Activated naive CD8-positive, alpha-beta T cell treated with anti-CD3 and anti-CD28 coated beads, Interleukin-2, amount 10 ng/mL, durations not matched to agents 7 days and 5 days (primary cell): ENCODE measurements around the gene CCDC8. TPM values are rescaled to one million over a fixed set of nuclear protein-coding genes. Genes with fewer than 3 reads are reported as not detected.
"Not testable (repeated sequence)": the region's sequence is repeated elsewhere in the genome, so short reads cannot be mapped to it uniquely, and the experiment has no call there.

Experiments used
- ATAC-seq: fragments of 150-1000 bp; cut with Tn5 transposase; one replicate; pipeline ENCODE4 v1.10.0; 2021; ENCODE audit warnings: low read depth, moderate library complexity
- POLR2A ChIA-PET: fragments of 350-600 bp; sonication (Branson Sonifier 250); formaldehyde crosslinking; loops from one replicate; lab custom pipeline; 2021; ENCODE audit warnings: antibody characterized with exemption; lab: Charles Lee
- DNase-seq: peaks from one replicate; pipeline ENCODE4 v3.0.0; 2021
- H3K27ac Mint-ChIP-seq: one replicate; pipeline ENCODE4 v1.8.0; 2022; ENCODE audit warnings: mild to moderate bottlenecking, mixed read lengths
- H3K27me3 Mint-ChIP-seq: one replicate; pipeline ENCODE4 v1.8.0; 2022; ENCODE audit warnings: mild to moderate bottlenecking, moderate library complexity, mixed read lengths
- H3K36me3 Mint-ChIP-seq: one replicate; pipeline ENCODE4 v1.8.0; 2021; ENCODE audit warnings: mild to moderate bottlenecking, mixed read lengths
- H3K4me1 Mint-ChIP-seq: one replicate; pipeline ENCODE4 v1.8.0; 2021; ENCODE audit warnings: mixed read lengths
- H3K4me3 Mint-ChIP-seq: one replicate; pipeline ENCODE4 v1.8.0; 2022; ENCODE audit warnings: mild to moderate bottlenecking, moderate library complexity, mixed read lengths
- H3K9me3 Mint-ChIP-seq: one replicate; pipeline ENCODE4 v1.8.0; 2021; ENCODE audit warnings: mixed read lengths
- total RNA-seq, 2 experiments: library from RNA; stranded (reverse); gene quantifications; one replicate each; pipeline ENCODE4 v1.2.3, GENCODE V29; 2021

Gene CCDC8
- total RNA-seq, 2 experiments from 2014 or later: not detected

- DNase-seq: no peak
- Mint-ChIP-seq H3K36me3 (no peaks in the 10 kb centered on the region), H3K4me3 (no peak overlapping the region), H3K4me1 (peaks cover 4% of the 10 kb centered on the region), H3K27ac (no peak overlapping the region), H3K27me3 (peaks cover 14% of the 10 kb centered on the region), H3K9me3 (peaks cover 3% of the 10 kb centered on the region)
- POLR2A ChIA-PET: no interaction called here
- ATAC-seq: no peak
Observed at GRCh38 chr19:46447006-46447405, 33.6 kb upstream of the CCDC8 start.

- POLR2A ChIA-PET: no interaction called here
- Mint-ChIP-seq H3K27ac (no peak overlapping the region), H3K27me3 (peaks cover 11% of the 10 kb centered on the region), H3K36me3 (no peaks in the 10 kb centered on the region), H3K4me1 (peaks cover 4% of the 10 kb centered on the region), H3K9me3 (peaks cover 3% of the 10 kb centered on the region), H3K4me3 (no peak overlapping the region)
- DNase-seq (no peak), ATAC-seq (no peak)
Observed at GRCh38 chr19:46446021-46446420, 32.7 kb upstream of the CCDC8 start.

GRCh38 chr19:46442808-46443450 is 29.6 kb upstream of the CCDC8 start:
- H3K27ac Mint-ChIP-seq: no peak overlapping the region
- H3K4me1 Mint-ChIP-seq: peaks cover 4% of the 10 kb centered on the region

GRCh38 chr19:46441866-46442265 is 28.5 kb upstream of the CCDC8 start:
- Mint-ChIP-seq H3K36me3 (no peaks in the 10 kb centered on the region), H3K9me3 (no peaks in the 10 kb centered on the region), H3K27ac (no peak overlapping the region), H3K4me1 (peaks cover 4% of the 10 kb centered on the region), H3K4me3 (no peak overlapping the region), H3K27me3 (peaks cover 8% of the 10 kb centered on the region)
- ATAC-seq (no peak), DNase-seq (no peak)
- POLR2A ChIA-PET: no interaction called here

More at GRCh38 chr19:46442808-46443450, 29.6 kb upstream of the CCDC8 start:
- no peak for DNase-seq
- ATAC-seq: no peak
- H3K36me3 Mint-ChIP-seq: no peaks in the 10 kb centered on the region
- POLR2A ChIA-PET: no interaction called here
- no peak overlapping the region for H3K4me3 Mint-ChIP-seq
- H3K9me3 Mint-ChIP-seq: no peaks in the 10 kb centered on the region
- H3K27me3 Mint-ChIP-seq: peaks cover 11% of the 10 kb centered on the region

GRCh38 chr19:46435689-46436088 is 22.3 kb upstream of the CCDC8 start:
- H3K27ac Mint-ChIP-seq, POLR2A ChIA-PET, H3K4me1 Mint-ChIP-seq: not testable (repeated sequence)

GRCh38 chr19:46435009-46435408 is 21.6 kb upstream of the CCDC8 start:
- no peaks in the 10 kb centered on the region for H3K36me3 Mint-ChIP-seq
- ATAC-seq (no peak), DNase-seq (no peak)
- POLR2A ChIA-PET: no interaction called here
- H3K4me1 Mint-ChIP-seq: peaks cover under 1% of the 10 kb centered on the region
- H3K27ac Mint-ChIP-seq: no peak overlapping the region
- H3K9me3 Mint-ChIP-seq: no peaks in the 10 kb centered on the region
- no peak overlapping the region for H3K4me3 Mint-ChIP-seq
- H3K27me3 Mint-ChIP-seq: peaks cover 24% of the 10 kb centered on the region

More at GRCh38 chr19:46435689-46436088, 22.3 kb upstream of the CCDC8 start:
- peaks cover 18% of the 10 kb centered on the region for H3K27me3 Mint-ChIP-seq
- not testable (repeated sequence) for H3K9me3 Mint-ChIP-seq, H3K4me3 Mint-ChIP-seq, H3K36me3 Mint-ChIP-seq, DNase-seq, ATAC-seq

GRCh38 chr19:46433470-46433869 is 20.1 kb upstream of the CCDC8 start:
- ATAC-seq, H3K4me3 Mint-ChIP-seq, H3K27ac Mint-ChIP-seq, POLR2A ChIA-PET, H3K9me3 Mint-ChIP-seq, DNase-seq, H3K36me3 Mint-ChIP-seq: not testable (repeated sequence)
- Mint-ChIP-seq H3K4me1 (peaks cover 12% of the 10 kb centered on the region), H3K27me3 (peaks cover 38% of the 10 kb centered on the region)

- peaks cover 55% of the 10 kb centered on the region for H3K27me3 Mint-ChIP-seq
- ATAC-seq: no peak
- H3K4me1 Mint-ChIP-seq: peaks cover 23% of the 10 kb centered on the region
- no peaks in the 10 kb centered on the region for H3K36me3 Mint-ChIP-seq
- DNase-seq: no peak
- H3K4me3 Mint-ChIP-seq: no peak overlapping the region
- no peak overlapping the region for H3K27ac Mint-ChIP-seq
- no peaks in the 10 kb centered on the region for H3K9me3 Mint-ChIP-seq
- POLR2A ChIA-PET: no interaction called here
Observed at GRCh38 chr19:46431824-46432223, 18.5 kb upstream of the CCDC8 start.

GRCh38 chr19:46429999-46430398 is 16.6 kb upstream of the CCDC8 start:
- Mint-ChIP-seq H3K27ac (no peak overlapping the region), H3K4me1 (peaks cover 27% of the 10 kb centered on the region), H3K27me3 (peaks cover 73% of the 10 kb centered on the region), H3K4me3 (no peak overlapping the region), H3K9me3 (no peaks in the 10 kb centered on the region), H3K36me3 (no peaks in the 10 kb centered on the region)
- ATAC-seq (no peak), DNase-seq (no peak)
- POLR2A ChIA-PET: no interaction called here

GRCh38 chr19:46428239-46429135 is 15.1 kb upstream of the CCDC8 start, which contains the start of gene PNMA8C:
Gene PNMA8C, minus strand, starts transcription at chr19:46428936. Its CDS starts 577 bp downstream, at chr19:46428359.
- POLR2A ChIA-PET: no interaction called here
- H3K9me3 Mint-ChIP-seq: no peaks in the 10 kb centered on the region
- DNase-seq: peak; percentile 78
- peak; percentile 82 for ATAC-seq
- H3K27ac Mint-ChIP-seq: peak within 1 kb of the TSS; percentile 10
- no peaks in the 10 kb centered on the region for H3K36me3 Mint-ChIP-seq
- peak within 1 kb of the TSS; percentile 85 for H3K4me3 Mint-ChIP-seq
- peaks cover 79% of the 10 kb centered on the region for H3K27me3 Mint-ChIP-seq
- peaks cover 27% of the 10 kb centered on the region for H3K4me1 Mint-ChIP-seq

GRCh38 chr19:46427518-46428045 is 14.2 kb upstream of the CCDC8 start:
- POLR2A ChIA-PET: no interaction called here
- H3K27me3 Mint-ChIP-seq: peaks cover 85% of the 10 kb centered on the region
- peak overlapping the region; percentile 82 for H3K4me3 Mint-ChIP-seq
- no peak for ATAC-seq
- H3K9me3 Mint-ChIP-seq: no peaks in the 10 kb centered on the region
- no peak overlapping the region for H3K27ac Mint-ChIP-seq
- no peaks in the 10 kb centered on the region for H3K36me3 Mint-ChIP-seq
- H3K4me1 Mint-ChIP-seq: peaks cover 27% of the 10 kb centered on the region
- DNase-seq: no peak

- H3K27ac Mint-ChIP-seq: no peak overlapping the region
- DNase-seq (peak; percentile 63), ATAC-seq (peak; percentile 38)
- no peaks in the 10 kb centered on the region for H3K9me3 Mint-ChIP-seq
- peaks cover 80% of the 10 kb centered on the region for H3K27me3 Mint-ChIP-seq
- POLR2A ChIA-PET: no interaction called here
- H3K36me3 Mint-ChIP-seq: no peaks in the 10 kb centered on the region
- H3K4me3 Mint-ChIP-seq: peak overlapping the region; percentile 82
- peaks cover 27% of the 10 kb centered on the region for H3K4me1 Mint-ChIP-seq
Observed at GRCh38 chr19:46426506-46427162, 13.3 kb upstream of the CCDC8 start.

- ATAC-seq: no peak
- Mint-ChIP-seq H3K4me1 (peaks cover 27% of the 10 kb centered on the region), H3K4me3 (peak overlapping the region; percentile 82), H3K27me3 (peaks cover 75% of the 10 kb centered on the region), H3K27ac (no peak overlapping the region), H3K9me3 (no peaks in the 10 kb centered on the region), H3K36me3 (no peaks in the 10 kb centered on the region)
- POLR2A ChIA-PET: no interaction called here
- no peak for DNase-seq
Observed at GRCh38 chr19:46426035-46426505, 12.7 kb upstream of the CCDC8 start.
